C1 segment of cervical spinal cord (tissue), 14 donors: ENCODE results near the gene PDLIM1.

Experiments used
- DNase-seq, 14 donors: peaks; one replicate each; lab custom pipeline; 2025; lab: John Stamatoyannopoulos, UW

The PDLIM1 gene

DNA sequence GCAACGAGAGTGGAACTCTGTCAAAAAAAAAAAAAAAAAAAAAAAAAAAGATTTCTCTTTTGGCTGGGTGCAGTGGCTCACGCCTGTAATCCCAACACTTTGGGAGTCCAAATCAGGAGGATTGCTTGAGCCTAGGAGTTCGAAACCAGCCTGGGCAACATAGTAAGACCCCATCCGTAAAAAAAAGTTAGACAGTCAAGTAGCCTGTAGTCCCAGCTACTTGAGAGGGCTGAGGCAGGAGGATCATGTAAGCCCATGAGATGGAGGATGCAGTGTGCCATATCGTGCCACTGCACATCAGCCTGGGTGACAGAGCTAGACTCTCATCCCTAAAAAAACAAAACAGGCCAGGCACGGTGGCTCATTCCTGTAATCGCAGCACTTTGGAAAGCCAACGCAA is 25.2 kb downstream of the PDLIM1 start:
- DNase-seq = no peak

DNA sequence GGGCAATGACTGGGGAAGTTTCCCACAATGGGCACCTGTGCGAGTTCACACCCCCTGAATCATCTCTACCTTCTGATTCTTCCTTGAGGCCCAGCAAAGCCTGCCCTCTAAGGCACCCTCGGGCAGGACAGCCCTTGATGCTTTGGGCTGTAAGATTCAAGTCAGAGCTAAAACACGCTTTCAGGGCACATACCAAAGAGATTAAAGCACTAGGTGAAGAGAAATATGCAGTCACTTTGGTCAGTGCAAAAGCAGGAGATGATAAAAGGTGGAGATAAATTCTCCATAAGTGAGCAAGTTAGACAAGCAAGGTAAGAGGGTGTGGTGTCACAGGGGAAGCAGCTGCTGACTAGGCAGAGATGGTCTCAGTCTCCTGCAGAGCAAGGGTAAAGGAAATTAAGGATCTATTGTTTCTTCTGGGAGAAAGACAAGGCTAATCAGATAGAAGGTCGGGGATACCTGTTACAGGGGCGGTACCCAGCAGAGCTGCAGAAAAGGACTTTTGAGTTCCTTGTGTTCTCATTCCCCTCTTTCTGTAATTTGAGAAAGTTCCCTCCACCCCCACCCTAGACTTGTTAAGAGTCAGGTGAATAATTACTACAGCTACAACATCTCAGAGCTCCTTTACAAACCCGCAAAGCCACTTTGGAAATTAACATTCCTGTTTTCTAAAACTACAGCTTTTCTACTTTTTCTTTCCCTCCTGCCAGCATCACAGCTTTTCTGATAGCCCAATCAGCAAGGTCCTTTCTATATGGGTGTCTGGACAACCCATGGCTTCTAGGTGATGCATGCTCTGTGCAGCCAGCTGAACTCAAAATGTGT is 26.4 kb downstream of the PDLIM1 start:
- DNase-seq = no peak

DNA sequence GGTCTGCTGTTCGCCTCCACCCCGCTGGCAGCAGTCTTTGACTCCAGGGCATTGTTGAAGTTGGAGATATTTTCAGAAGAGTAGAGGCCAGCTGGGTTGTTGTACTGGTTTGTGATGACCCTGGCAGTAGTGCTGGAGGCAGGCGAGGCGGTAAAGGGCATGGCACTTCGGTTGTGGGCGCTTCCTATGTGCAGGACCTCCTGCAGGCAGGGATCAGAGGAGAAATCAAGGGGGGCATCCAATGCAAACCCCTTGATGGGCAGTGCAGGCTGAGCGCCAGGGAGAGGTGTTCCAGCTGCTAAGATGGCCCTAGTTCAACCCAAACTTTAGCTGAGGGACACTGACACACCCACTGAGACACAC is 27.0 kb downstream of the PDLIM1 start:
- no peak for DNase-seq

DNA sequence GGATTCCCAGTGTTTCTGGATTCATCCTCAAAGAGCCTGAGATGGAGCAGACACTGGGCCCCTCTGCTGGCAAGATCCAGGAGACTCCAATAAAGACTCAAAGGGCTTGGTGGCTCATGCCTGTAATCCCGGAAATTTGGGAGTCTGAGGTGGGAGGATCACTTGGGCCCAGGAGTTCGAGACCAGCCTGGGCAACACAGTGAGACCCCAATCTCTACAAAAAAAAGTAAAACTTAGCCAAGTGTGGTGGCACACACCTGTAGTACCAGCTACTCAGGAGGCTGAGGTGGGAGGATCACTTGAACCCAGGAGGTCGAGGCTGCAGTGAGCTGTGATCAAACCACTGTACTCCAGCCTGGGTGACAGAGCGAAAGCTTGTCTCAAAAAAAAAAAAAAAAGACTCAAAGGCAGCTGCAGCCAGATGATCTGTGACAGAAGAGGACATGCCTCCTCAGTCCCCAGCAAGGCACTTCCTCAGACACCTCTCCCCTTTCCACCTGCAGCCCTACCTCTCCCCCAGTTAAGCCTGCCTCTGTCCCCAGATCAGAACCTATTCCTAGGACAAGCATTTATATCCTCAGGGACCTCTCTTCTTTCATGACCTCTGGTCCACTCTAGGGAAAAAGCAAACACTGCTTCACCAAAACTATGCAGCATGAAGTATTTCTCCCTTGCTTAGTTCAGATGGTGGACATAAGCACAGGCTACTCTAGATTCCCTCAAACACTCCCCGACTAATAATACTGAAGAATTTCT is 27.9 kb downstream of the PDLIM1 start:
- no peak for DNase-seq

DNA sequence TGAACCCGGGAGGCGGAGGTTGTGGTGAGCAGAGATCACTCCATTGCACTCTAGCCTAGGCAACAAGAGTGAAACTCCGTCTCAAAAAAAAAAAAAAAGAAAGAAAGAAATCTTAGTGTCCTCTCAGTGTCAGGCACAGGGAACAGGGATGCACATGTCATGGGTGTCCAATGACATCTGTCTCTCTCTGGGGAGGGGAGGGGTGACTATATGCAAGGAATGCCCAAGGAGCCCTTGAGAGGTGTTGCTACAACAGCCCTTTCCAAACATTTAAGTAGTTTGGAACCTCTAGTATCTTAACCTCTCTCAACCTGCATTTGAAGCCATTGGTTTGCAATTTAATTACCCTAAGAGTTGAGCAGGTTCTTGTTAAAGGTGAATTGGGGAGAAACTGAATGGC is 28.9 kb downstream of the PDLIM1 start:
- DNase-seq = no peak

DNA sequence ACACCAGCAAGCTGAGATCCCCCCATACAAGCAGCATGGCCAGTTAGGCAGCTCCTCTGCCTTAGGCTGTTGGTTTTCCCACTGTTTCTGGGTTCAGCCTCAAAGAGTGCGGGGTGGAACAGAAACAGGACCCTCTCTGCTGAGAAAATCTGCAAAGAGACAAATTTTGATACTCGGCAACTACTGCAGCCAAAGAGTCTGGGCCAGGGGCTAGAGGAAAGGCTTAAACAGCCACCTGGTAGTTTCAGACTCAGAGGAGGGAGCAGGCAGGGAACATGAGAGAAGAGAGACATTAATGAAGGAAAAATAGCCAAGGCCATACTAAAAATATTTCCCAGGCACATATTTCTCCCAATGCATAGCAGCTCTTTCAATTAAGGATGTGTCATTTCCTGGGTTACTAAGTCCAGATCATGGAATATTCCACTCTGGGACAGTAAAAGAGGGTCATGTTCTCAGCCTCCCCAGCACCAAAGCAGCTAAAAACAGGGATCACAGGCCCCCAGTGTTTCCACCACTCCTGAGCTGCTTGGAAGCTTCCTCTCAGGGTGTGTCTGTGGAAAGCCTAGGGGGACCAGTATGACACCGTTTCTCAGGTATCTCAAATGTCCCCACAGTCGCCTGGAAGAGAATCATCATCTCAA is 29.8 kb downstream of the PDLIM1 start:
- DNase-seq = no peak

DNA sequence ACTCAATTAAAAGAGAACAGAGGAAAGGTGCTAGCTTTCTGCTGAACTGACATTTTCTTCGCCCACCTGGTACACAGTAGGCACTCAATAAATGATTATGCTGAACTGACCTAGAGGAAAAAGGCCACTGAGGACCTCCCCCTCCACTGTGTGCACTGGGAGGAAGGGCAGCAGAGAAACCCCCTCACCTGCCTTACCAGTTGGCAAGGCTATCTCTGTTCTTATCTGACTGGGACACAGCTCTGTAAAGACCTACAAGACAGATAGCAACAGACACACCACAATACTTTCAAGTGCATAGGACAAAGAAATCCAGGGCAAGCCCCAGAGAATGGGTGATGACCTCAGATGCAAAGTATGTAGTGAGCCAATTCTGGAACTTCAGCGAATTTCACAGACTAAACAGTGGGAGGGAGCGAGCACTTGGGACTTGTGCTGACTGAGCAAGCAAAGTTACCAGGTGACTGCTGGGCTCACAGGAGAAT is 30.4 kb downstream of the PDLIM1 start:
- no peak for DNase-seq

DNA sequence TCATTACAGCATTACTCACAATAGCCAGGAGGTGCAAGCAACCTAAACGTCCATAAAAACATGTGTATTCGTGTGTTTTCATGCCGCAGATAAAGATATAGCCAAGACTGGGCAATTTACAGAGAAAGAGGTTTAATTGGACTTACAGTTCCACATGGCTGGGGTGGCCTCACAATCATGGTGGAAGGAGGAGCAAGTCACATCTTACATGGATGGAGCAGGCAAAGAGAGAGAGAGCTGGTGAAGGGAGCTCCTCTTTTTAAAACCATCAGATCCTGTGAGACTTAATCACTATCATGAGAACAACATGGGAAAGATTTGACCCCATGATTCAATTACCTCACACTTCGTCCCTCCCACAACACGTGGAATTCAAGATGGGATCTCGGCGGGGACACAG is 33.0 kb downstream of the PDLIM1 start:
- DNase-seq = no peak

DNA sequence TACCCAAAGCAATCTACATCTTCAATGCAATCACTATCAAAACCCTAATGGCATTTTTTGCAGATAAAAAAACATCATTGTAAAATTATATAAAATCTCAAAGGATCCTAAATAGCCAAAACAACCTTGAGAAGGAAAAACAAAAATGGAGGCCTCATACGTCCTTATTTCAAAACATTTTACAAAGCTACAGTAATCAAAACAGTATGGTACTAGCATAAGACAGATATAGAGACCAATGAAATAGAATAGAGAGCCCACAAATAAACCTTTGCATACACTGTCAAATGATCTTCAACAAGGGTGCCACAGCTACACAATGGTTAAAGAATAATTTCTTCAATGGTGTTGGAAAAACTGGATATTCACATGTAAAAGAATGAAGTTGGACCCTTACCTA is 34.5 kb downstream of the PDLIM1 start:
- no peak for DNase-seq

DNA sequence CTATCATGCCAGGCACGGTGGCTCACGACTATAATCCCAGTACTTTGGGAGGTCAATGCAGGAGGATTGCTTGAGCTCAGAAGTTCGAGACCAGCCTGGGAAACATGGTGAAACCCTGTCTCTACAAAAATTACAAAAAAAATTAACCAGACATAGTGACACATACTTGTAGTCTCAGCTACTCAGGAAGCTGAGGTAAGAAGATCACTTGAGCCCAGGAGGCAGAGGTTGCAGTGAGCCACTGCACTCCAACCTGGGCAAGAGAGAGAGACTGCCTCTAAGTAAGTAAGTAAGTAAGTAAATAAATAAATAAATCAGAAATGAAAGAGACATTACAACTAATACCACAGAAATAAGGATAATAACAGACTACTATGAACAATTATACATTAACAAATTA is 36.2 kb downstream of the PDLIM1 start:
- no peak for DNase-seq

DNA sequence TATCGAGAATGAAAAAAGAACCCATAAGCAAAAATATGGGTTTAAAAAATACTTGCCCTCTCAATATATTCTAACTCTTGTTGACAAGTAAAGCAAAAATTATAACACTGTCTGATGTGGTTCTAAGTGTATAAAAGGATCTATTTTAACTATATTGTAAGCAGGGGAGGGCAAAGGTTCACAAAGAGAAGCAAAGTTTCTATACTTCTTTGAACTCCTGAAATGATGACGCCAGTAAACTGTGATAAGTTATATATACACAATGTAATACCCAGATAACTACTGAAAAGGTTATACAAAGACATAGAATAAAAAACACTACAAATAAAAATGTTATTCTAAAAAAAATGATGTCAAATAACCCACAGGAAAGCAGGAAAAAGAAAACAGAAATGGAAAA is 37.1 kb downstream of the PDLIM1 start:
- DNase-seq = no peak

DNA sequence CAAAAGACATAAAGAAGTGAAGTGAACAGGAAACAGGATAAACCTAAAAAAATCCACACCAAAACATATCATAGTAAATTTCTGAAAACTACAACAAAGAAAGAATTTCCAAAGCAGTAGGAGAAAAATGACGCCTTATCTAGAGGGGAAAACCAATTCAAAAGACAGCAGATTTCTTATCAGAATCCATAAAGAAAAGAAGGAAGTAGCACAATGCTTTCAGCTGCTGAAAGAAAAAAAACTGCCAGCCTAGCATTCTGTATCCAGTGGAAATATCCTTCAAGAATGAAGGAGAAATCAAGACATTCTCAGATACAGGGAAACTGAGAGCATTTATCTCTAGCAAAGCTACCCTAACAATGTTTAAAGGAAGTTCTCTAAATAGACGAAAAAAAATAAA is 37.8 kb downstream of the PDLIM1 start:
- no peak for DNase-seq

DNA sequence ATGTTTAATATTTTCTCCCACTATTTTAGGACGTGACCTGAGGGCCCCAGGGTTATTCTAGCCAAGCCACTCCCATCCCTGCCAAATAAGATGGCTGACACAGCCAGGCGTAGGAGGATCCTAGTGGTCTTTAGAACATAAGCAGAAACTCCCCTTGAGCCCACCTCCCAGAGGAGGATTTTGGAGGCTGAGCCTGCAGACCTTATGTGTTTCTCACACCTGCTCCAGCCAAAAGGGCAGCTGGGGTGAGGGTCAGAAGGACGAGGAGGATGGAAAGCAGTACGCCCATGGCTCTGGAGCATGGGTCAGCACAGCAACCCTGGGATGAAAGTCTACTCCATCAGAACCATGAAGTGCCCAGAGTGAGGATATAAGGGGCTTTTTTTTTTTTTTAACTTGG is 39.9 kb downstream of the PDLIM1 start:
- no peak for DNase-seq

DNA sequence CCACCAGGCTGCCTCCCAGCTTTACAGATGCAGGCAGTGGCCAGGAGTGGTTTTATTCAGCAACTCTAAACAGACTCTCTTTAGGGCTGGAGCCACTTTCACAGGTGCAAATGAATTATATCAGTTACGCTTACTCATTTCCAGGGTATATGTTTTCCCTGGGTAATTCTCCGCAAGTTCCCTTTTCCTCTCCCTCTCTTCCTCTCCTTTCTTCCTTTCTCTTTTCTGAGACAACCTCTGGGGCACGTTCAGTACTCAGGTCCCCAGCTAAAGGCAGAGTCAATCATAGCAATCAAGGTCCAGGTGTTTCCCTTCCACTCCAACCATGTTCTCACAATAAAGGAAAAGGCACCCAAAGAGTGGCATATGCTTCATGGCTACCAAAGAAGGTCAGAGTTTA is 41.3 kb downstream of the PDLIM1 start:
- no peak for DNase-seq

DNA sequence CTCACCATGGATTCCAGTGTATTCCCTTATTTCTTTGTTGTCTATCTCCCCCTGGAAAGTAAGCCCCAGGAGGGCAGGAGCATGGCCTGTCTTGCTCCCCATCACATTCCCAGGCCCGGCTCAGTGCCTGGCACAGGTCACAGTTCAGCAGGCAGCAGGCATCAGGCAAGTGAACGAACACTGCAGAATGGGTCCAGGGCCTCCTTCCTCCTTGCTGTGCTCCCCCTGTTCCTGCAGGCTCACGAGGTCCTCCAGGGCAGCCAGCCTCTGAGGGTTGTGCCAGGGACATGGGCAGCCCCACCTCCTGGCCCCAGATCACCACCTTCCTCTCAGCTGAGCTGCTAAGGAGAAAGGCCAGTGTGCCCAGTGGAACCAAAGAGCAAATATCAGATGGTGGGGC is 41.8 kb downstream of the PDLIM1 start:
- DNase-seq = peak in 1 of 14 donors; percentile 3

DNA sequence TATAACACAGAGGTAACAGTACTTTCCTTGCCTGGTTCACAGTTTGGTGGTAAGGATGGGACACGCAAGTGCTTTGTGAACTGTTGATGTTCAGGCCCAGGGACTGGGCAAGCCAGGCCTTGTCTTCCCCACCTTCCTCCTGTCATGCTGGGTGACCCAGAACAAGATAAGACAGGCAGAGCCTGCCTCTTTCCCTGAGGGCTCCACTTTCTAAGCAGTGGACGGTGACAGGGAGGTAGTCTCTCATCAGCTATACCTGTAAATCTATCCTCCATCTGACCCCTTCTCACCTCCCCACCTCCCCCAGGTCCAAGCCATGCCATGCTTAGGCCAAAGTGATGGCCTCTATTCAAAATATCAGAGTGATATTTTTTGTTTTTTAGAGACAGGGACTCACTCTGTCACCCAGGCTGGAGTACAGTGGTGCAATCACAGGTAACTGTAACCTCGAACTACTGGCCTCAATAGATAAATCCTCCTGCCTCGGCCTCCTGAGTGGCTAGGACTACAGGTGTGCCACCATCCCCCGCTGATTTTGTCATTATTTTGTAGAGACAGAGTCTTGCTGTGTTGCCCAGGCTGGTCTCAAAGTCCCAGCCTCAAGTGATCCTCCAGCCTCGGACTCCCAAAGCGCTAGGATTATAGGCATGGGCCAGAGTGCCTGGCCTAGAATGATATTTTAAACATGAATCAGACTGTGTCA is 42.8 kb downstream of the PDLIM1 start:
- DNase-seq = no peak

DNA sequence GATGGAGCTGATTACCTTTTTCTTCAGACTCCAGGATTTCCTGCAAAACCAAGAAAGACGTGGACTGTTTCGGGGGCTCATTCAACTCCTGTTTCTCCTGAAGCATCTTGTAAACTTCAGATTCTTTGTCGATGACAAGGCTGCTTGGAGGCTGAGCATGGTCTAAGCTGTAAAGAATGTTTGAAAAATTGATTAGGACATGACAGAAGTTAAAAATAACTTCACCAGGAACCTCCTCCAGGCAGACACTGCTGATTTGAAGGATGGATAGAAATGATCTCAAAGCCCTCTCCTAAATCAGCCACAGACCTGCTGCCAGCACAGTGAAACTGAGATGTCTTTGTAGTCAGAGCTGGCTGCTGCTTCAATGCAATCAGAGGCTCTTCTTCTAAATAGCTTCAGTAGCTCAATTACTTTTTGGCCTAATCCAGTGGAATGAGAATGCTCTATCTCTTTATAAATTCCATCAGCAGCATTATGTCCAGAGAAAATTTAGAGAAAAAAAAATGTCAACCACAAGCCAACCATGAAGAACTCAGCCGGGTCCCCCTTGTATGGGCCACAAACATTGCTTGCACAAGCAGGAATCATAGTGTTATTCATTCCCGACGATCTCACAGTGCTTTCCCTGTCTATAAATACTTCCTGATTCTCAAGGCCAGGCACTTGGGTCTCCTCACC is 43.5 kb downstream of the PDLIM1 start:
- no peak for DNase-seq

DNA sequence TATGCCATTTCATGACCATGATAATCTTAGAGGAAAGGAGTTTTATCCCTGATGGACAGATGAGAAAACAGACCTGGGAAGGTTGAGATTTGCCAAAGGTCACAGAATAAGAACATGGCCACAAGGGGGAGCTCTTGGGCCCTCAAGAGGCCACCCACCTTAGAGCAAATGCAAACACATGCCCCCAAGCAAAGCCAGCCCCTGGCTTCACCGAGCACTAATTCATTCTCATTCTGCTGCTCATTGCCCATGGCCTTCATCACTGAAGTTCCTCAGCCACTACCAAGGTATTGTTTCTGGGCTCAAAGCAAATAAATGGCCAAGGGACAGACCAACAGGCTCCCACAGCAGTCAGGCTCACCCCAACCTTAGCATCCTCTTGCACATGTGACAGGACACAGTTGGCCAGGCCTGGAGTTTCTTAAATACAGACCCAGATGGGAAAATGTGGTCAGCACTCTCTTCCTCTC is 44.2 kb downstream of the PDLIM1 start:
- peak in 3 of 14 donors; percentile 8 to 25 (median 13) for DNase-seq

DNA sequence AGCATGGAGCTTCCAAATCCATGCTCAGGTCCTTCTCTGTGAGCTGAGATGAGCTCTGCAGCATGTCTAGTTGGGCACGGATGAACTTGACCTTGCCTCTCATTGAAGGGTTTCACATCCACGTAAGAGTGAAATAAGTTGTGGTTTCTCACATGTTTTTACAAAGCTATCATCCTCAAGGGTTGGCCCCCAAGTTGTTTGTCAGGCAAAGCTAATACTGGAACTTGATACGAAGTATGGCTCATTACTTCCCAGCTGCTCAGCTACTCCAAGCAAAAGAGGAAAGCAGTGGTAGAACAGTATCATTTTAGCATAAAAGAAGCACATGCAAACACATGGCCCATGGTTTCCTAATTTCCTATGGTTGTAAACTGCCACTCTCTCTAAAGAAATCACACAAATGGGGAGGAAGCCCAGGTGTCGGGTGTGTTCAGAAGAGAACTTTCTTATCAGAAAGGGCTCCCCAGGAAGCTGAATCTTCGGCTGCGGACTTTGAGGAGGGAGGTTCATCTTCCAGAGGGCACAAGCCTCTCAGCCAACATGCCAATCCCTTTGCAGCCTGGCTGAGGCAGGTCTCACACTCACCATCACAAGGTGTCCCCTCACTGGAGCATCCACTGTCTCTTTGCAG is 45.3 kb downstream of the PDLIM1 start:
- DNase-seq = no peak

DNA sequence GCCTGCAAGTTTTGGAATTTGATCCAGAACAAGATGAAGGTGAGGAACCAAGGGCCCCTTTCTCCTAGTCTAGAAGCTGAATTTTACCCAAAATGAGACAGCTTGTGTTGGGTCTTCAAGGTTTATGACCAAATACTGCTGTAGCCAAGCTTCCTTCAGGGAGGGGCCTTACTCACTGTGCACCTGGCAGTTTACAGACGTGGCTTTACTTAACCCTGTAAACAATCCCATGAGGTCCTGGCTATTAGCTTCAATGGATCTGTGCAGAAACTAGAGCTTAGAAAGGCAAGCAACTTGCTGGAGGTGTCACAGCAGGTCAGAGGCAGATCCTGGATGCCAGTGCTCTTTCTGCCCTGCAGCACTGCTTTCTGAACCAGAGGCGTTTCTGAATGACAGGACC is 46.7 kb downstream of the PDLIM1 start:
- DNase-seq = no peak

DNA sequence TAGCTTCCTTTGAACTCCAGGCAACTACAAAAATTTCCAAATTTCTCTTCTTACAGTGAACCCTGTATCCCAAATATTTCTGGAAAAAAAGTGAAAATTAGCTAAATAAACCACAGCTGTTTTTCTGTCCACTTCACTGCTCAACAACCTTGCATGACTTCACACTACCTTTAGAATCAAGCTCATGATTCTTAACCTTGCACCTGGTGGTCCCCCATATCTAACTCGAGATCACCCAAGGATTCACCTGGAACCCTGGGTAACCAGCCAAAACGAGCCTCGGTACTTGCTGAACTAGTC is 47.5 kb downstream of the PDLIM1 start:
- no peak for DNase-seq
